SK-N-SH (cell line): Measurements from ENCODE around the gene RELN. TPM values are rescaled to one million over a fixed set of nuclear protein-coding genes. Genes with fewer than 3 reads are reported as not detected.

Experiments used
- CTCF ChIA-PET: fragments of 300-600, 350-600 bp; formaldehyde crosslinking; extraction: SDS; loops from one replicate; lab custom pipeline; 2021; lab: Yijun Ruan, JAX
- POLR2A ChIA-PET: fragments of 350-600 bp; sonication (Branson Sonifier 250); formaldehyde crosslinking; extraction: SDS; loops from one replicate; lab custom pipeline; 2020; ENCODE audit warnings: antibody characterized with exemption, inconsistent platforms; lab: Yijun Ruan, JAX
- DNase-seq: peaks from one replicate; pipeline ENCODE4 v3.0.0; 2012
- H2AFZ ChIP-seq: fragments of 200-600 bp; sonication (generic); 2 replicates; pipeline ENCODE4 v1.8.1; 2016; ENCODE audit warnings: antibody characterized with exemption, mild to moderate bottlenecking, low read depth
- H3F3A ChIP-seq: fragments of 200-600 bp; sonication (generic); replicated peaks from 2 replicates; pipeline ENCODE3; 2016; ENCODE audit warnings: antibody characterized with exemption, mild to moderate bottlenecking; ENCODE audit not compliant: insufficient read depth
- H3K27ac ChIP-seq, 2 experiments: fragments of 200-500 bp in 1 of 2; fragments of 200-600 bp in 1 of 2; sonication (Bioruptor generic) in 1 of 2; sonication (generic), shearing (Covaris generic) in 1 of 2; 2 replicates each; pipeline versions ENCODE4 v1.5.1 to v1.6.1; 2014 to 2016; ENCODE audit warnings: low read depth in 2 of 2, inconsistent platforms in 1 of 2, low read length in 1 of 2, mild to moderate bottlenecking in 1 of 2, mixed read lengths in 1 of 2
- H3K27me3 ChIP-seq: fragments of 200-600 bp; sonication (generic), shearing (Covaris generic); 2 replicates; pipeline ENCODE4 v1.6.1; 2016; ENCODE audit warnings: mixed run types; ENCODE audit not compliant: insufficient read depth
- H3K36me3 ChIP-seq, 2 experiments: fragments of 200-500 bp in 1 of 2; fragments of 200-600 bp in 1 of 2; sonication (Bioruptor generic) in 1 of 2; sonication (generic) in 1 of 2; replicated peaks in 1 of 2; 2 replicates each; pipeline versions ENCODE3 to v1.5.1; 2014 to 2016; ENCODE audit warnings: low read length in 1 of 2, mild to moderate bottlenecking in 1 of 2; ENCODE audit not compliant: insufficient read depth in 2 of 2, control insufficient read depth in 1 of 2
- H3K4me1 ChIP-seq, 2 experiments: fragments of 200-500 bp in 1 of 2; fragments of 200-600 bp in 1 of 2; sonication (Bioruptor generic) in 1 of 2; sonication (generic), shearing (Covaris generic) in 1 of 2; 2 replicates each; pipeline versions ENCODE4 v1.5.1 to v1.6.1; 2014 to 2016; ENCODE audit warnings: low read depth in 1 of 2, low read length in 1 of 2, mixed run types in 1 of 2; ENCODE audit not compliant: insufficient read depth in 2 of 2, control insufficient read depth in 1 of 2
- H3K4me2 ChIP-seq: fragments of 200-600 bp; sonication (generic), shearing (Covaris generic); 2 replicates; pipeline ENCODE4 v1.6.1; 2017; ENCODE audit warnings: mixed run types
- H3K4me3 ChIP-seq, 2 experiments: fragments of 200-500 bp in 1 of 2; fragments of 200-600 bp in 1 of 2; sonication (Bioruptor generic) in 1 of 2; sonication (generic), shearing (Covaris generic) in 1 of 2; 2 replicates each; pipeline versions ENCODE4 v1.5.1 to v1.8.1; 2014 to 2016; ENCODE audit warnings: low read depth in 2 of 2, inconsistent platforms in 1 of 2, low read length in 1 of 2, mild to moderate bottlenecking in 1 of 2, mixed read lengths in 1 of 2, moderate library complexity in 1 of 2
- H3K79me2 ChIP-seq: fragments of 200-600 bp; sonication (generic); 2 replicates; pipeline ENCODE4 v1.8.1; 2017; ENCODE audit warnings: mild to moderate bottlenecking; ENCODE audit not compliant: insufficient read depth
- H3K9ac ChIP-seq: fragments of 200-600 bp; sonication (generic); 2 replicates; pipeline ENCODE4 v1.6.1; 2017; ENCODE audit warnings: mixed run types
- H3K9me2 ChIP-seq: fragments of 200-600 bp; sonication (generic); 2 replicates; pipeline ENCODE4 v1.6.1; 2017; ENCODE audit warnings: mixed run types
- H3K9me3 ChIP-seq: fragments of 200-600 bp; sonication (generic); 2 replicates; pipeline ENCODE4 v1.6.1; 2017; ENCODE audit warnings: mixed run types, mild to moderate bottlenecking, moderate library complexity
- H4K20me1 ChIP-seq: fragments of 200-600 bp; sonication (generic); 2 replicates; pipeline ENCODE4 v1.6.1; 2017; ENCODE audit warnings: mild to moderate bottlenecking, mixed run types; ENCODE audit not compliant: insufficient read depth
- CHD2 ChIP-seq: fragments of 150-350 bp; IDR thresholded peaks from 2 replicates; pipeline ENCODE4 v1.6.1; 2018; ENCODE audit warnings: low read length; ENCODE audit not compliant: partially characterized antibody
- ELF1 ChIP-seq: IDR thresholded peaks from 2 replicates; pipeline ENCODE4 v1.4.0; 2012
- EP300 ChIP-seq, 2 experiments: IDR thresholded peaks; 2 replicates each; pipeline versions ENCODE4 v1.4.0 to v1.6.1; 2012; ENCODE audit warnings: borderline replicate concordance in 1 of 2, low read depth in 1 of 2, low read length in 1 of 2
- GATA2 ChIP-seq: sonication (generic); formaldehyde crosslinking; IDR thresholded peaks from 2 replicates; pipeline ENCODE4 v1.5.0; 2020; ENCODE audit warnings: mild to moderate bottlenecking, missing genetic modification reagents
- MXI1 ChIP-seq: IDR thresholded peaks from 2 replicates; pipeline ENCODE4 v1.6.1; 2012; ENCODE audit warnings: mild to moderate bottlenecking, low read depth, low read length, improper control_type of control experiment
- NFIC ChIP-seq: IDR thresholded peaks from 2 replicates; pipeline ENCODE4 v1.4.0; 2012; ENCODE audit warnings: borderline replicate concordance
- NRF1 ChIP-seq: IDR thresholded peaks from 2 replicates; pipeline ENCODE4 v1.6.1; 2012; ENCODE audit warnings: low read depth, mild to moderate bottlenecking, low read length
- RFX5 ChIP-seq: IDR thresholded peaks from 2 replicates; pipeline ENCODE4 v1.6.1; 2012; ENCODE audit warnings: mild to moderate bottlenecking, improper control_type of control experiment, low read length
- SIN3A ChIP-seq: IDR thresholded peaks from 2 replicates; pipeline ENCODE4 v1.6.1; 2012; ENCODE audit warnings: low read depth, mild to moderate bottlenecking, low read length, moderate library complexity, borderline replicate concordance
- TAF1 ChIP-seq: IDR thresholded peaks from 2 replicates; pipeline ENCODE4 v1.6.1; 2012; ENCODE audit warnings: low read depth, mild to moderate bottlenecking, low read length, moderate library complexity, borderline replicate concordance
- TCF12 ChIP-seq: IDR thresholded peaks from 2 replicates; pipeline ENCODE4 v1.4.0; 2012
- TEAD4 ChIP-seq: IDR thresholded peaks from 2 replicates; pipeline ENCODE4 v1.4.0; 2012; ENCODE audit warnings: mild to moderate bottlenecking, borderline replicate concordance; ENCODE audit not compliant: insufficient read depth
- WGBS: methylation state at CpG from one replicate; pipeline ENCODE4 v1.1.6; 2017; ENCODE audit warnings: low lambda C conversion rate; 5-methylcytosine and 5-hydroxymethylcytosine counted together
- polyA plus RNA-seq, 3 experiments: library from polyadenylated mRNA; depleted of rRNA; stranded (reverse); fragments of >200 nt; gene quantifications; 2 replicates each; pipeline ENCODE4 v1.2.3, GENCODE V29; 2012
- TF ChIP-seq, protein P1 (sequence below): IDR thresholded peaks from 2 replicates; pipeline ENCODE4; 2012
- TF ChIP-seq, protein P2 (sequence below): fragments of 150-350 bp; IDR thresholded peaks from 2 replicates; pipeline ENCODE4 v1.6.1; 2016; ENCODE audit warnings: mild to moderate bottlenecking, low read depth, low read length
- TF ChIP-seq, protein P3 (sequence below): IDR thresholded peaks from 2 replicates; pipeline ENCODE4 v1.6.1; 2012; ENCODE audit warnings: mild to moderate bottlenecking, low read depth, low read length, moderate library complexity

The RELN gene
- polyA plus RNA-seq, 1 of the 3 experiments (the other 2 are of a cell fraction) = 0.02 TPM

DNA sequence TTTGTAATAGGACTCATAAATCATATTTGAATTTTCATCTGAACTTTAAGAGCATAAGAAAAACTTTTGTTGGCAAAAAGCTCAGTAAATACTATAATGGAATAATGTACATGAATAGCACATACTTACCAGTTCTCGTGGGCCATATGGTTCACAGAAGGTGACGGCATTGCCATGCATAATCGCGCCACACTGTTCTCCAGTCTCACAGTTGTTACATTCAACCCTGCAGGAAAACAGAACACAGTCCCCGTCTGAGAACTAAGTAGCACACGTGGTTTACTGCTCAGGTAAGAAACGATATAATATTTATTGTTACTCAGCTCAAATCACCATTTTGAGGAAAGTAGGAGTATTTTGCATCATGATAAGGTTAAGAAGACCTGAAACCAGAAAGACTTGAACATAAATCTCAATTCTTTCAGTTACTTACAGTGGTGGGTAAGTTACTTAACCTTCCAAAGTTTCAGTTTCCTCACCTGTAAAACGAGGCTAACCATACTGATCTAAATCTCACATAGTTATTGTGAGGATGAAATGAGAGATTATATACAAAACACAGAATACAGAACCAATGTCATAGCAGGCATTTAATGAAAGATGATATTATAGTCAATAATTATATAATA, 261.4 kb downstream of the RELN start:
- CTCF ChIA-PET = no interaction called here
- Histone ChIP-seq H3K4me3 (no peak overlapping the region), H3F3A (no peaks in the 10 kb centered on the region), H3K4me2 (no peak overlapping the region), H3K9me2 (no peaks in the 10 kb centered on the region), H3K27me3 (no peaks in the 10 kb centered on the region), H3K9ac (no peak overlapping the region), H3K27ac (no peak overlapping the region), H4K20me1 (no peaks in the 10 kb centered on the region), H3K79me2 (no peaks in the 10 kb centered on the region), H3K4me1 (no peaks in the 10 kb centered on the region; a peak in 1 of 4 replicates), H2AFZ (no peak overlapping the region), H3K9me3 (no peaks in the 10 kb centered on the region), H3K36me3 (no peaks in the 10 kb centered on the region)
- no peak for DNase-seq
- POLR2A ChIA-PET = no interaction called here
- 66% methylated on average over 8 of the region's 8 CpGs for WGBS
- no peak for TF ChIP-seq NFIC
- no peak for TF ChIP-seq SIN3A
- TF ChIP-seq, protein P1, sequence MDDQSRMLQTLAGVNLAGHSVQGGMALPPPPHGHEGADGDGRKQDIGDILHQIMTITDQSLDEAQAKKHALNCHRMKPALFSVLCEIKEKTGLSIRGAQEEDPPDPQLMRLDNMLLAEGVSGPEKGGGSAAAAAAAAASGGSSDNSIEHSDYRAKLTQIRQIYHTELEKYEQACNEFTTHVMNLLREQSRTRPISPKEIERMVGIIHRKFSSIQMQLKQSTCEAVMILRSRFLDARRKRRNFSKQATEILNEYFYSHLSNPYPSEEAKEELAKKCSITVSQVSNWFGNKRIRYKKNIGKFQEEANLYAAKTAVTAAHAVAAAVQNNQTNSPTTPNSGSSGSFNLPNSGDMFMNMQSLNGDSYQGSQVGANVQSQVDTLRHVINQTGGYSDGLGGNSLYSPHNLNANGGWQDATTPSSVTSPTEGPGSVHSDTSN = no peak
- no peak for TF ChIP-seq CHD2
- no peak for TF ChIP-seq NRF1
- TF ChIP-seq ELF1 = no peak
- TF ChIP-seq, protein P2, sequence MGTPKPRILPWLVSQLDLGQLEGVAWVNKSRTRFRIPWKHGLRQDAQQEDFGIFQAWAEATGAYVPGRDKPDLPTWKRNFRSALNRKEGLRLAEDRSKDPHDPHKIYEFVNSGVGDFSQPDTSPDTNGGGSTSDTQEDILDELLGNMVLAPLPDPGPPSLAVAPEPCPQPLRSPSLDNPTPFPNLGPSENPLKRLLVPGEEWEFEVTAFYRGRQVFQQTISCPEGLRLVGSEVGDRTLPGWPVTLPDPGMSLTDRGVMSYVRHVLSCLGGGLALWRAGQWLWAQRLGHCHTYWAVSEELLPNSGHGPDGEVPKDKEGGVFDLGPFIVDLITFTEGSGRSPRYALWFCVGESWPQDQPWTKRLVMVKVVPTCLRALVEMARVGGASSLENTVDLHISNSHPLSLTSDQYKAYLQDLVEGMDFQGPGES = no peak
- TF ChIP-seq, protein P3, sequence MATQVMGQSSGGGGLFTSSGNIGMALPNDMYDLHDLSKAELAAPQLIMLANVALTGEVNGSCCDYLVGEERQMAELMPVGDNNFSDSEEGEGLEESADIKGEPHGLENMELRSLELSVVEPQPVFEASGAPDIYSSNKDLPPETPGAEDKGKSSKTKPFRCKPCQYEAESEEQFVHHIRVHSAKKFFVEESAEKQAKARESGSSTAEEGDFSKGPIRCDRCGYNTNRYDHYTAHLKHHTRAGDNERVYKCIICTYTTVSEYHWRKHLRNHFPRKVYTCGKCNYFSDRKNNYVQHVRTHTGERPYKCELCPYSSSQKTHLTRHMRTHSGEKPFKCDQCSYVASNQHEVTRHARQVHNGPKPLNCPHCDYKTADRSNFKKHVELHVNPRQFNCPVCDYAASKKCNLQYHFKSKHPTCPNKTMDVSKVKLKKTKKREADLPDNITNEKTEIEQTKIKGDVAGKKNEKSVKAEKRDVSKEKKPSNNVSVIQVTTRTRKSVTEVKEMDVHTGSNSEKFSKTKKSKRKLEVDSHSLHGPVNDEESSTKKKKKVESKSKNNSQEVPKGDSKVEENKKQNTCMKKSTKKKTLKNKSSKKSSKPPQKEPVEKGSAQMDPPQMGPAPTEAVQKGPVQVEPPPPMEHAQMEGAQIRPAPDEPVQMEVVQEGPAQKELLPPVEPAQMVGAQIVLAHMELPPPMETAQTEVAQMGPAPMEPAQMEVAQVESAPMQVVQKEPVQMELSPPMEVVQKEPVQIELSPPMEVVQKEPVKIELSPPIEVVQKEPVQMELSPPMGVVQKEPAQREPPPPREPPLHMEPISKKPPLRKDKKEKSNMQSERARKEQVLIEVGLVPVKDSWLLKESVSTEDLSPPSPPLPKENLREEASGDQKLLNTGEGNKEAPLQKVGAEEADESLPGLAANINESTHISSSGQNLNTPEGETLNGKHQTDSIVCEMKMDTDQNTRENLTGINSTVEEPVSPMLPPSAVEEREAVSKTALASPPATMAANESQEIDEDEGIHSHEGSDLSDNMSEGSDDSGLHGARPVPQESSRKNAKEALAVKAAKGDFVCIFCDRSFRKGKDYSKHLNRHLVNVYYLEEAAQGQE = no peak
- no peak for TF ChIP-seq TCF12
- no peak for TF ChIP-seq TEAD4
- no peak for TF ChIP-seq MXI1
- no peak for TF ChIP-seq TAF1
- TF ChIP-seq GATA2 (CRISPR knock-in tag) = no peak
- no peak for TF ChIP-seq RFX5
- TF ChIP-seq EP300 (IDR thresholded peaks at IDR 0.05; ENCODE audit: borderline replicate concordance in 1 of 2, low read depth in 1 of 2, low read length in 1 of 2) = no peak
